ENCODE results near the gene KIRREL3.
"Not testable (repeated sequence)": the region's sequence is repeated elsewhere in the genome, so short reads cannot be mapped to it uniquely, and the experiment has no call there.

The KIRREL3 gene

DNA sequence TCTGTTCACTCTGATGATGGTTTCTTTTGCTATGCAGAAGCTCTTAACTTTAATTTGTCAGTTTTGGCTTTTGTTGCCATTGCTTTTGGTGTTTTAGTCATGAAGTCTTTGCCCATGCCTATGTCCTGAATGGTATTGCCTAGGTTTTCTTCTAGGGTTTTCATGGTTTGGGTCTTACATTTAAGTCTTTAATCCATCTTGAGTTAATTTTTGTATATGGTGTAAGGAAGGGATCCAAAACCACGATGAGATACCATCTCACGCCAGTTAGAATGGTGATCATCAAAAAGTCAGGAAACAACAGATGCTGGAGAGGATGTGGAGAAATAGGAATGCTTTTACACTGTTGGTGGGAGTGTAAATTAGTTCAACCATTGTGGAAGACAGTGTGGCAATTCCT lies 48.0 kb downstream of the KIRREL3 start:
- not testable (repeated sequence) for DNase-seq (ENCODE audit: low spot score)

DNA sequence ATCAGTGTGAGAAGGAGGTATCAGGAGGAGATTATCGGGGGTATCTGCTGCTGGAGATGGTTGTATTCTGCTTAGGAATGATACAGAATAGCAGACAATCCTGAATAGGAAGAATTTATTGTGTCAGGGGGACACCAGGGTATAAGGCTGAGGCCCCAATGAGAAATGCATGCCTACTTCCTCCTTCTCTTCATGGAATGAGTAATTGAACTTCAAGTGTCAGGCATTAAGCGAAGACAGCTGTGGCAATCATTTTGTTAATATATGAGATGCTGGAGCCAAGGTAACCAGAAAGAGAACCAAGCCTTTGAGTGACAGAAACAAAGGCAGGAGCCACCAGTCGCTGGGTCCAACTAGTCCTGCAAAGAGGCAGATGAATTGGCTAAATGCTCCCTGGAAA lies 49.1 kb downstream of the KIRREL3 start:
- DNase-seq (ENCODE audit: low spot score) = no peak

DNA sequence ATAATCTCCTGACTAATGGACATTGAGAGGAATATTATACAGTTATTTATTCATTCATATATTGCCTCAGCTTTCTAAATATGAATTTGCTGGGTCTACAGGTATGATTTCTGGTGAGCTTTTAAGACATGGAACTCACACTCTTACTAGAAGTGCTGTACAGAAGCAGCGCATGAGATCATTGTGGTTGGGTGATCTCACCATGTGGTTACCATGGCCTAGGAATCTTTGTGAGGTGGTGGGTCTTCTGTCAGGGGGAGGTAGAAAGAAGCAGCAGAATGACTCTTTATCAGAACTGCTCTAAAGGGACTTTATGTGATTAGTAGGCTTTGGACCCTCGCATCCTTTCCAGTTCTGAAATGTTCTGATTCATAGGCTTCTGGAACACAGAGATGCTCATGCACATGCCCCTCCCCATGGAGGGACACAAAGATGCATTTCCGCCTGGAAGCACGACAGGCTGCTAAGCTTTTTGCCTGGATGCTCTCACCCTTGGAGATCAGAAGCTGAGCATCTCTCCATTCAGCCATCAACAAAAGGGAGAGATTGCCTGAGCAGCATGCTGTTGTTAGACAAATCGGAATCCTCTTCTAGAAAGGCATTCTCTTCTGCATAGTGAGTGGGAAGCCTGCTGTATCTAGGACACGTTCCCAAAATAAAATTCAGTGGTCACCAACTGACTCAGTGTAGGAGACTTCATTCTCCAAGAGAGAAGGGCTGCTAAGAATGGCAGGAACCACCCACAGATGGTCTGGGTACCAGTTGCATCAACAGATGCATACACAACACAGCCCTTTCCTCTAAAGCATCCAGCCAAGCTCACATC lies 51.3 kb downstream of the KIRREL3 start:
- DNase-seq (ENCODE audit: low spot score) = no peak

DNA sequence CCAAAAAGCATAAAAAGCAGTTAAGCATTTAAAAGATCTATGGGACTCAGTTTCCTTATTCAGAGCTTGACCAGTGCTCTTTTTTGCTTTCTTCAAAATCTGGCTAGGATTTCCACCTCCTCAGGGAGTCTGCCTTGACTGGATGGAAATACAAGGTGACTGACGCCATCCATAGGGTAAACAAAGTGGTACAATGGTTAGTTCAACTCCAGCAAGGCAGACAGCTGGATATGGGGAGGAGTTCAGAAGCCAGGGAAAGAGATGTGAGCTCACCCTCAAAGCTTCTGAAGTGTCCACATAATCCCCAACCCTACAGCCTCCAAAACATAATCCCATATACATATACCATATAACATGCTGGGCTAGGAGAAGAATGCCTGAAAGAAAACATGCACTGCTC lies 52.0 kb downstream of the KIRREL3 start:
- DNase-seq (ENCODE audit: low spot score) = no peak

DNA sequence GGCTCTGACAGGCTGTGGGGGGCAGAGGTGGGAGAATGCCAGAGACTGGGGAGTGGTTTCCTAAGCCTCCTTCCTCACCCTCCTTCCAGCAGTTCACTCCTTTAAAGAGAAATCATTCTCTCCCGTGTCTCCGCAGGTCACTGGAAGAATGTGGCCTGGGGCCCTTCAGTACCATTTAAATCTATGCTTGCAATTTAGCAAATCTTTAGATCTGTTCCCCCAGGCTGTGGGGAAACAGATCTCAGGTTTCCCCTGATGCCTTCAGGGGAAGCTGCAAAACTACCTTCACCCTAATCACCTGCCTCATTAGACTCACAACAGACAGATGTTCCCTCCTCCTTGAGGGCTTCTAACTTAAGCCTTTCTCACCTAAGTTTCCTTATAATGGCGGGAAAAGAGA lies 55.3 kb downstream of the KIRREL3 start:
- no peak for DNase-seq (ENCODE audit: low spot score)

DNA sequence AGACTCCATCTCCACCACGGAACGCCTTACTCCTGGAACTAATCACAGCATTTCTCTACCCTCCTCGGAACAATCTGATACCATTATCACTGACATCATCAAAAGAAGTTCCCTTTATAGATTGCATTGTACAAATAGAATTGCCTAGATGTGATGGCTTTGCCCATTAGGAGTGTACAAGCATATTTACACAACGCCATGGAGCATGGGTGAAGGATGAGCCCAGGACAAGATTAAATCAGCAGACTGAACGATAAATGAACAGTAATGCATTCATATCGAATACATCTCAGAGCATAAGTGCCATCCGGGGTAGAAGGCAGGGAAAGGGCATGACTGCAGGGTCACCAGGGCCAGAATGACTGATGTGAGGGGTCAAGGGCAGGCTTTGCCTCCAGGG lies 57.3 kb downstream of the KIRREL3 start:
- no peak for DNase-seq (ENCODE audit: low spot score)

DNA sequence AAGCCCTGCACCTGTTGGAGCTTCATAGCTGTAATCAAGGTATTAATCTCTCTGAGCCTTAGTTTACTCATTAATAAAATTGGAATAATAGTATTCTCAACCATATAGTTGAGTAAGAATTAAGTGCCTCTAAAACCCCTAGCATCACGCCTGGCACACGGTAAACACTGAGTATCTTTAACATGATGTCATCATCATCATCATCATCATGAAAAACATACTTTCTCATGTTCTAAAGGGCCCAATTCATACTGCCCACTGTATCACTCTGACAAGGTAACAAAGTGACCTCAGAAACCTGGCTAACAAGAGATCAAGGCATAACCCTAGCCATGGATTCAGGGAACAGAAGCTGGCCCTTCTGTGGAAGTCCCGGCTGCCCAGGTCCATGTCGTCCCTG lies 58.4 kb downstream of the KIRREL3 start:
- no peak for DNase-seq (ENCODE audit: low spot score)

DNA sequence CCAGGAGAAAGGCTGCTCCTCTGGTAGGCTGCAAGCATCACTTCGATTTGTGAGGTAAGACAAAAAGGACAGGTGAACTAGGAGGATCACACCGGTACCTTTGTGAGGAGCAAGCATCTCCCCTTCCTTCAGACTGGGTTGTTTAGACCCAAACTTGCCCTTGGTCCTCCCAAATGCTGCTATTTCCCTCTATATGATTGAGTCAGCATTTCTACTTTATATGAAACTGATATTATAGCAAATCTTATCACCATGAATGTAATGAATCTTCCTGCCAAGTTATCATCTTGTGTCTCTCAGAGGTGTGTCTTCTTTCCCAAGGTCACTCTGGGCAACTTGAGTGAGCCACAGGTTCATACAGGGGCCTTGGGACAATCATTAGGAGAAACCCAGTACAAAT lies 61.0 kb downstream of the KIRREL3 start:
- no peak for DNase-seq (ENCODE audit: low spot score)

DNA sequence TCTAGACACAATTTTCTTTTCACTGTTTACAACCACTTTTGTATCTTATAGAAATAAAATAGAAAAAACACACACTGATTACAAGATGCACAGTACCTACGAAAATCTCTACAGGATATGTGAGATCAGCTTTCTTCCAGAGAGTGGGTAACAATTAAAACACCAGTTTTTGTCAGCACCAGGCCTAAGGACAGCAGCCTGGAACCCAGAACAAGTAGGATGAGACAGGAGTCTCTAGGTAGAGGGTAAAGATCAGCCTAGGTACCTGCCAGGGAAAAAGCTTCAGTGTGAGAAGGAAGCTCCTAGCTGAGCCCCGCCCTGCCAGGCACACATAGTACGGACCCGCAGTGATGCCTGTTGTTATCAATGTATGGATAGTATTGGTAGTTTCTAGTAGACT lies 61.9 kb downstream of the KIRREL3 start:
- no peak for DNase-seq (ENCODE audit: low spot score)

DNA sequence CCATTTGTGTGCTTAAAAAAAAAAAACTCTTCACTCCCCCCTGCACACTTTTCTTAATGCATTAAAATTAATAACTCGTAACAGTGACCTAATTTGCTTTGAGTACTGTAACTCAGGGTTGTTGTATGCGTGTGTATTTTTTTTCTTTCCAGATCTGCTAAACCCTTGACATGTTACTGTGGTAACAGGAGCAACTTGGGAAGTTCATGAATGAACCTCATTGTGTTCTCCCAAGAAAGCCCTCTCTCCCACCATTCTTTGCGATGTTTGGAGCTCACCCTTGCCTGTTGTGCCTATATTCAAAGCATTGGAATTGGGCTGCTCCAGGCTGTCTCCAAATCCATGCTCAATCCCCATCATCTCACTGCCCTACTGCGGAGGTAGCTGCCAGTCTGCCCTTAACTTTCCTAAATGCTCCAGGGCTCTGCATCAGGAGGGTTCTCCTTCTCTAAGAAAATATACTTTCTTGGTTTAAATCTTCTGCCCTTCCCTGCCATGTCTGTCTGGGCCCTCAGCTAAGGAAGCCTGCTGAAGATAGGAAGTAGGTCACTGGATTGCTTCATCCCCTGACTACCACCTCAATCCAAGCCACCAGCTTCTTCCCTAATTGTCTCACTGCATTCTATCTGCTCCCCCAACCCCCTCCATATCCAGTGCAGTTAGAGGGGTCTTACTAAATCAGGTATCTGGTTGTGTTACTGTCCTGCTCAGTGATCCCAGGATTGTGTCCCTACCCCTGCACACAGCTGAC lies 70.3 kb downstream of the KIRREL3 start:
- no peak for DNase-seq (ENCODE audit: low spot score)

DNA sequence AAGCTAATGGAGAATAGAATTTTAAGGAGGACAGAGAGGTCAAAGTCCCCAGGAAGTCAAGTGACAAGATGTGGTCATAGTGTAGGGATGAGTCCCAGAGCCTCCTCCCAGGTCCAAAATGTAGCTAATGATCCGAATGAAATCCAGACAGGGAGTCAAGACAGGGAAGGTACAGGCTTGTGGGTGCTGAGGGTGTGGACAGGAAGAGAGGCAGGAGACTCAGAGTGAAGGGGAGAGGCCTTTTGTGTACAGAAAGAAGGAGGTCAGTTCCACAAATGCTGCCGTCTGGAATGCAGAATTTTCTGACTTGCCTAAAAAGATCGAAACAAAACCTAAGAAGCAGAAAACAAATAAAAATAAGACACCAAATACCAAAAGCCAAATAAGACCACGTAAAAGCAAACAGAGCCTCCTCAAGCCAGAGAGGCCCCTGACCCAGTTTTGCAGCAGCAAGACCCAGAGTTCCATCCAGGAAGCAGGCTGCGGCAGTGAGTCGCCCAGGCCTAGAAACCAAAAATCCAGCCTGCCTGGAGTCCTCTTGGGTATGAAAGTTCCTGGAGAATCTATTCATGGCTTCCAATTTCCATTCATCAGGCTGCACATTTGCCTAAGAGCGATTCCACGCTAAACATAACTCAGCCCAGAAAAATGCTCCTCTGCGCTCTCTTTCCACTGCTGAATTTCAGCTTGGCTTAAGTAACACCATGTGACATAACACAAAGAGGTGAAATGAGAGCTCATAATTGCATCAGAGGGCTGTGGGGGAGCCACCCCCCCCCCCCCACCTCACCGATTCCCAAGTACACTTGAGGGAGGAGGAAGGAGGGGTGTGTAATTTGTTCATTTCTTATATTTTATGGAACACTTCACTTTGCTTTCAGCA lies 71.2 kb downstream of the KIRREL3 start:
- no peak for DNase-seq (ENCODE audit: low spot score)

DNA sequence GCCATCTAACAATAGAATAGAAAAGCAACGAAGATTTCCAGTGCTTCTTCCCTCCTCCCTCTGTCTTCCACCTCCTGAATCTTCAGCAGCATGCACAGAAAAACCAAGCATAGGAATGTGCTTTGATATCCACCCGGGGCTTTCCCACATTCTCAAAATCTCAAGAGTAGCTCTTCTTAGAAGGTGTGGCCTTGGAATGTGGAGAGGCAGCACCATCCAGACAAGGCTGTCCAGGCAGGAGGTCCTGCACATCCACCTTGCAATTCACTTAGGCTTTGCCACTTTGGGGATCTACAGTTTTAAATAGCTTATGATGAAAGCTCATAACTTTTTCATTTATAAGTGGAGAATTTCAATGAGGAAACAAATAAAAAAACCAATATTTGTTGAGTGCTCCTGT lies 72.9 kb downstream of the KIRREL3 start:
- no peak for DNase-seq (ENCODE audit: low spot score)

DNA sequence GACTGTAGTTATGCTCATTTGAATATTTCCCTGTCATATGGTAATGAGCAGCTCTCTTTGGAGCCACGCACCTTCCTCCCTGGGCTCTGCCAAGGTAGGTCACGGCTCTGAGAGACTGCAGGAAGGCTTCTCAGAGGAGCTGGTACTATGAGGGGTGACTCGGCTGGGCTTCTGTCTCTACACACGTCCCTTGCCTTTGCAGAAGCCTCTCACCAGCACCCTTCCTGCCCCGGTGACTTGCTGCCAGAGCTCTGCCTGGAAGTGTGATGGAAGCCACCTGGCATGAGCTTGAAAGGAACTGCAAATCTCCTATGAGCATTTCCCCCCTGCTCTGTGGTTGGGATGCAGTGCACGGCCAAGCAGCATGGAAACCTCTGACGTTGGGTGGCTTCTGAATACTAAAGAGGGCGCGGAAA lies 74.2 kb downstream of the KIRREL3 start:
- no peak for DNase-seq (ENCODE audit: low spot score)

DNA sequence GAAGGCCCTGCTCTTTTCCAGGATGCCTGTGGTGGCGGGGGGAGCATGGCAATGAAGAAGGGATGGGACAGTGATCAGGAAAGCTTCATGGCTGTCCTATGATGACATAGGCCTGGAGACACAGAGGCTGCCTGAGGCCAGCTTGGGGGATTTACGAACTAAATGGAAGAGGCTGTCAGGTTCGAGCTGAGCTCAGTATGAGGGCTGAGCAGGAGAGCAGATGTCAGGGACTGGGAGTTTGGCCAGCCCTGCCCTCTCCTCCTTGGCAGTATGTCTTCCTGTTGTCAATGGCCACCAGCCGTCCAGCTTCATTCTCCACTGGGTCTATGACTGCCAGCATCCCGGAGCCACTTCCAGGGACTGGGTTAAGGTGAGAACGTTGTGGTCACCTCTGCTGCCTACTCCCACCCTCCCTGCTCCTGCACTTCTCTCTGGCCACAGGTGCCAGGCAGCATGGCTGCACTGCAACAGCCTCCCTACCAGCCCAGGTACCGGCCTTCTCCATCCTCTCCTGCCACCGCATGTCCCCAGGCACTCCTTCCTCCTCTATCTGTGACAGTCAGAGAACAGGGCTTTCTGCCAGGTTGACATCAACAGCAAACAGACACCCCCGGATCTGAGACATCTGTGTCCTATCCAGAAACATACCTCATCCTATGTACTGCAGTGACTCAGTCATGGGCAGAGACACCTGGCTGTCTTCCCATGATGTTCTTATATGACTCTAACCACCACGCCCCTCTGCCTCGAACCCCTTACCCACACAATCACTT lies 75.1 kb downstream of the KIRREL3 start:
- DNase-seq (ENCODE audit: low spot score) = no peak

DNA sequence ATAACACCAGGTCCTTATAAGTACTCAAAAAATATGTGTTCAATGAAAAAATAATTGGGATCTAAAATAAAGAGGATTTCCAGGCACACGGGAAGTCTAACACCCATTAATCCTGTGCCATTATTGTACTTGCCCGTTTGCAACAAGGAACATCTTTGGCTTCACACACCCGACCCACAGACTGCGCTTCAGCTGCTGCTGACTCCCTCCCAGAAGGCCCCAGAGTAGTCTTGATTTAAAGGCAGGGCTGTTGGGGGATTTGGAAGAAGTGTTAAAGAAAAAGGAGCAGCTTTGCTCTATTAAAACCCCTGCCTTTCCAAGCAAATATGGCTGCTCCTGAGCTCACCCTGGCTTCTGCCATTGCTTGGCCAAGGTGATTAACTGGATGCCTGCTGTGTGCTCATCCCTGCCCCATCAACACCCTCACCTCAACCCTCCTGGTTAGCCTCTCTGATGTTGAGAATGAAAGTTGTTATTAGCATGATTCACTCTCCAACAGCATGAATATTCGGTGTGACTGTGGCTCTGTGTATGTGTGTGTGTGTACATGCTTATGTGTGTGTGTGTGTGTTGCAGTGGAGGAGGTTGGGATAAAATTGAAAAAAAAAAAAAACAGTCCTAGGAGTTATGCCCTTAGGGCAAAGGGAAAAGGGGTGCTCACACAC lies 76.1 kb downstream of the KIRREL3 start:
- DNase-seq (ENCODE audit: low spot score) = no peak

DNA sequence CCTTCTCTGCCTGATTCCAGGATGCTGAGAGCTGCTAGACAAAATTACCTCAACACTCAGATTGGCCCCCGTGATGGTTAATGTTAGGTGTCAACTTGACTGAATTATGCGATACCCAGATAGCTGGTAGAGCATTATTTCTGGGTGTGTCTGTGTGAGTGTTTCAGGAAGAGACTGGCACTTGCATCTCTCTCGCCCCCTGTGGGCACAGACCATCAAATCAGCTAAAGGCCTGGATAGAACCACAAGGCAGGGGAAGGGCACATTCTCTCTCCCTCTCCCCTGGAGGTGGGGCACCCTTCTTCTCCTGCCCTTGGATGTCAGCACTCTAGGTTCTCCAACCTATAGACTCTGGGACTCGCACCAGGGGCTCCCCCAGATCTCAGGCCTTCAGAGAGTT lies 79.7 kb downstream of the KIRREL3 start:
- DNase-seq (ENCODE audit: low spot score) = no peak

DNA sequence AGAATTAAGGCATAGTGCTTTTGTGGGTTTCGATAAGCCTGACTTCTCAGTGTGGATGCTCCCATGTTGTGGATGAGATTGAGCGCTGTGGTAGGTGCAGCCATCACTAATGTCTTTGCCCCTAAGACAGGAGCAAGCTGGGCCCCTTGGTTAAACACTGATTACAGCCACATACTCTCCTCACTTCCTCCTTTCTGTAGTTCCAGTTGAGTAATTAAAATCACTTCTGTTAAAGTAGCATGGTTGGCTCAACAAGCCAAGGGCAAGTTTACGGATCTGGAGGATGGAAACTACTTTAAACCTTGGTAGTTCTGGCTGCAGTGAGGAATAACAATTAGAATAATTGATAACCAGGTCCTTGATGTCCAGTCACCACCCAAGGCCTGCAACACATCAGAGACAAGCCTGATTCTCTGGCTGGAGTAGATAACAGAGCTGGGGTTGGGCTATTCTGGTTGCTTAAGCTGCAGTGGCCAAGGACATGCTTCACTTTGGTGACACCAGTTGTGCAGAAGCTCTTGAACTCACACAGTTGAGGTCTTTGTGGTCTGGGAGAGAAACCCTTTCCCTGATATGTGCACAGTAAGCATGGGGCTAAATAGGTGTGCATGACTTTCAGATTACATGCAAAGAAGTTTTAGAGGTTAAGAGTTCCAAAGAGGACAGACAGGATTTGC lies 81.3 kb downstream of the KIRREL3 start:
- no peak for DNase-seq (ENCODE audit: low spot score)

DNA sequence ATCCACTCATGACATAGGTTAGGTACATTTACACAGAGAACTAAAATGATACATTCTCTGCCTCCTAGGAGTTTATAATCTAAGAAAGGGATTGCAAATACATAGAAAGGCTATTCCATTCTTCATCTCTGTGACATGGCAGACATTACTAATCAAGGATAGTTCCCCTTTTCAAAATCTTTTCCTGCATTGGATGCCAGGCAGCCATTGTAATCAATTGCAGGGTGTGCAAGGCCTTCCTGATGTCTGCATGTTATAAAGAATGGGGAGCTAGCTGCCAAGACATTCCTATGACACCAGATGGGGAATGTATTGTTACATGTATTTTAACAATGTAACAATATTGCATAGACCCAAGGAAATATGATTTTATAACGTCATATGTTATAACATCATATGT lies 82.0 kb downstream of the KIRREL3 start:
- no peak for DNase-seq (ENCODE audit: low spot score)

DNA sequence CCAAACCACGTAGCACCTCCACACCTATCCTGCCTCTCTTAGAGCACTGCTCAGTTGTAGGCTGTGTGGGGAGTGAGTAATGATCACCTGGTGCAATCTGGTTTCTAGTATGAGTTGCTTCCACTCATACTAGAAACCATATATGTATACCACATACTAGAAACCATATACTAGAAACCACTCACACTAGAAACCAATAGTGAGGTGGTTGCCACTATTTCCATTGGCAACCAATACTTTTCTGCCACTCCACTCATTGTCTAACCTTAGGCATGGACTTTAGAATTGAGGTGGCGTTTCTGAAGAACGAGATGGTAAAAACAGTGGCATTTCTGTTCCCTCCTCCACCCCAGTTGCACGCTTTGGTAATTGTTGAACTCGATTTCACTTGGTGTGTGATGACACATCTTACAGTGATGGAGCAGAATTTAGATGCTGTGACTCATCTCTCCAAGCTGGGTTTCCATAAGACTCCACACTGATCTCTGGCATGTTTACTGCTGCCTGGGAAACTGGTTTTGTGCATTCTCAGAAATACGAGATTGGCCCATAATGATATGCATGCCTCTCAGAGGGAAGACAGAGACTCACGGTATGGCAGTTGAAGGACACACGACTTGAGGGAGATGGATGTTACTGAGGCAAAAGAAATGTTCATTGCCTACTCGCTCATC lies 82.9 kb downstream of the KIRREL3 start:
- no peak for DNase-seq (ENCODE audit: low spot score)

DNA sequence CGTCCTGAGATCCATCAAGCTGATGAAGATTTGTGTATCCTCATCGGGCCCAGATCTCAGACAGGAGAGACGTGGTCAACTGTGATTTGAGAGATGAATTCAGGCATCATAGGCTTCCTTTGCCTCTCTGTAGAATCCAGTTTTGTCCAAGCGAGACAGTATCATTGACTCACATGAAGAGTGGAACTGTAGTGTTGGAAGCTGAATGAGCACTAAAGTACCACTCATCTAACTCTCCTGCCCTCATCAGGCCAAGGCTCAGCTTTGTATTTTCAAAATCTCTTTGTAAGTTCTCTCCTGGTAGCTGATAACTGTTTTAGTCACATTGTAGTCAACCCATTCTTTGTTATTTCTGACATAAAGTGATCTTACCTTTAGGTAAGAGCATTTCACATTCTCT lies 85.1 kb downstream of the KIRREL3 start:
- no peak for DNase-seq (ENCODE audit: low spot score)

Data from CD4-positive, alpha-beta T cell treated with Interleukin-2 at 100 ng/mL for 4 hours (primary cell).